Hepatocyte (in vitro differentiated cells): ENCODE data around the gene ACE. TPM values are rescaled to one million over a fixed set of nuclear protein-coding genes. Genes with fewer than 3 reads are reported as not detected.

ENCODE experiments used
- DNase-seq: peaks from one replicate; pipeline ENCODE4 v3.0.0-alpha.2; 2016; ENCODE audit warnings: low spot score
- H2AFZ ChIP-seq: fragments of 200-600 bp; sonication (generic); 2 replicates; pipeline ENCODE4 v1.6.0; 2016; ENCODE audit warnings: antibody characterized with exemption, mild to moderate bottlenecking
- H3K27ac ChIP-seq: fragments of 200-600 bp; sonication (generic); 2 replicates; pipeline ENCODE4 v1.5.1; 2016; ENCODE audit warnings: mild to moderate bottlenecking
- H3K27me3 ChIP-seq: fragments of 200-600 bp; sonication (generic); 2 replicates; pipeline ENCODE4 v1.6.1; 2016
- H3K36me3 ChIP-seq: fragments of 200-600 bp; sonication (generic); replicated peaks from 2 replicates; pipeline ENCODE4 v1.5.1; 2016; ENCODE audit warnings: low read depth; ENCODE audit not compliant: insufficient read depth
- H3K4me1 ChIP-seq: fragments of 200-600 bp; sonication (generic); 2 replicates; pipeline ENCODE4 v1.5.1; 2016; ENCODE audit warnings: mild to moderate bottlenecking, moderate library complexity; ENCODE audit not compliant: insufficient read depth
- H3K4me2 ChIP-seq: fragments of 200-600 bp; sonication (generic); 2 replicates; pipeline ENCODE4 v1.6.0; 2016
- H3K4me3 ChIP-seq: fragments of 200-600 bp; sonication (generic); 2 replicates; pipeline ENCODE4 v1.5.1; 2016; ENCODE audit warnings: mild to moderate bottlenecking
- H3K79me2 ChIP-seq: fragments of 200-600 bp; sonication (generic); 2 replicates; pipeline ENCODE4 v1.6.0; 2017; ENCODE audit warnings: mild to moderate bottlenecking
- H3K9me2 ChIP-seq: fragments of 200-600 bp; sonication (generic); replicated peaks from 2 replicates; pipeline ENCODE4 v1.6.0; 2017; ENCODE audit warnings: mild to moderate bottlenecking; ENCODE audit not compliant: insufficient read depth
- H3K9me3 ChIP-seq: fragments of 200-600 bp; sonication (generic); 2 replicates; pipeline ENCODE4 v1.5.1; 2016; ENCODE audit warnings: low read depth, mild to moderate bottlenecking
- H4K20me1 ChIP-seq: fragments of 200-600 bp; sonication (generic); 2 replicates; pipeline ENCODE4 v1.6.0; 2016; ENCODE audit warnings: mild to moderate bottlenecking; ENCODE audit not compliant: insufficient read depth, poor library complexity, severe bottlenecking
- CTCF ChIP-seq: fragments of 200-600 bp; sonication (generic); IDR thresholded peaks from 2 replicates; pipeline ENCODE4 v1.5.1; 2016; ENCODE audit warnings: antibody characterized with exemption, mild to moderate bottlenecking; ENCODE audit not compliant: poor library complexity
- EZH2 ChIP-seq: fragments of 200-600 bp; sonication (generic); IDR thresholded peaks from 2 replicates; pipeline ENCODE4 v1.6.1; 2016; ENCODE audit warnings: antibody characterized with exemption, mild to moderate bottlenecking, borderline replicate concordance
- EZH2phosphoT487 ChIP-seq: fragments of 200-600 bp; sonication (generic); IDR thresholded peaks from one replicate; pipeline ENCODE4 v1.6.1; 2018; ENCODE audit warnings: antibody characterized with exemption, mild to moderate bottlenecking, low read depth, moderate library complexity; ENCODE audit not compliant: unreplicated experiment, severe bottlenecking
- WGBS: methylation state at CpG from one replicate; pipeline ENCODE4 v1.1.6; 2016; ENCODE audit warnings: low lambda C conversion rate; ENCODE audit errors: missing lambda C conversion rate; 5-methylcytosine and 5-hydroxymethylcytosine counted together
- polyA plus RNA-seq: library from polyadenylated mRNA; unstranded; fragments of >200 nt; fragmentation: Nextera tagmentation; extraction: Ambion mirVana; gene quantifications from 2 replicates; pipeline ENCODE4 v1.2.1, GENCODE V29; 2016
- total RNA-seq: library from RNA; depleted of rRNA; stranded (reverse); fragments of >200 nt; gene quantifications from 2 replicates; pipeline ENCODE4 v1.2.3, GENCODE V29; 2014

The ACE gene
- total and polyA plus RNA-seq, 2 experiments from 2014 or later, result 7.2 to 8.0 TPM

GRCh38 chr17:63529711-63530556 lies 53.1 kb downstream of the ACE start:
- Histone ChIP-seq H3K27ac (no peak overlapping the region), H3K9me2 (no peaks in the 10 kb centered on the region), H3K4me2 (no peak overlapping the region), H3K27me3 (peaks cover 8% of the 10 kb centered on the region), H3K79me2 (no peaks in the 10 kb centered on the region), H3K9me3 (no peaks in the 10 kb centered on the region), H3K4me3 (no peak overlapping the region), H3K36me3 (no peaks in the 10 kb centered on the region), H4K20me1 (no peaks in the 10 kb centered on the region), H3K4me1 (no peaks in the 10 kb centered on the region), H2AFZ (no peak overlapping the region)
- TF ChIP-seq EZH2phosphoT487 (no peak), CTCF (no peak), EZH2 (no peak)
- WGBS, result 78% methylated on average over 26 of the region's 26 CpGs
- no peak for DNase-seq

- WGBS, result 87% methylated on average over 3 of the region's 3 CpGs
- Histone ChIP-seq H3K79me2 (no peaks in the 10 kb centered on the region), H3K4me1 (no peaks in the 10 kb centered on the region), H3K4me2 (no peak overlapping the region), H3K9me3 (no peaks in the 10 kb centered on the region), H3K27ac (no peak overlapping the region), H3K36me3 (no peaks in the 10 kb centered on the region), H3K27me3 (peaks cover 8% of the 10 kb centered on the region), H3K4me3 (no peak overlapping the region), H2AFZ (no peak overlapping the region), H4K20me1 (no peaks in the 10 kb centered on the region), H3K9me2 (no peaks in the 10 kb centered on the region)
- TF ChIP-seq EZH2, result no peak
- TF ChIP-seq EZH2phosphoT487, result no peak
- TF ChIP-seq CTCF, result no peak
- no peak for DNase-seq
Observed at GRCh38 chr17:63530557-63531021, 53.7 kb downstream of the ACE start.

- 90% methylated on average over 10 of the region's 10 CpGs for WGBS
- Histone ChIP-seq H3K36me3 (no peaks in the 10 kb centered on the region), H3K4me3 (no peak overlapping the region), H3K79me2 (no peaks in the 10 kb centered on the region), H3K27ac (no peak overlapping the region), H2AFZ (no peak overlapping the region), H3K4me1 (no peaks in the 10 kb centered on the region), H3K4me2 (no peak overlapping the region), H3K9me2 (no peaks in the 10 kb centered on the region), H3K9me3 (no peaks in the 10 kb centered on the region), H4K20me1 (no peaks in the 10 kb centered on the region), H3K27me3 (peaks cover 8% of the 10 kb centered on the region)
- no peak for DNase-seq
- TF ChIP-seq CTCF, result no peak
- no peak for TF ChIP-seq EZH2phosphoT487
- TF ChIP-seq EZH2, result no peak
Observed at GRCh38 chr17:63531022-63531965, 54.4 kb downstream of the ACE start.
